WTC11 (cell line): ENCODE measurements around the gene PDE12. TPM values are rescaled to one million over a fixed set of nuclear protein-coding genes. Genes with fewer than 3 reads are reported as not detected.

Experiments
- ATAC-seq: fragments of 200-7000 bp; cut with Tn5 transposase; 2 replicates; pipeline ENCODE4 v1.10.0; 2021; ENCODE audit warnings: mild to moderate bottlenecking, moderate library complexity
- CTCF ChIA-PET: fragments of 300-600 bp; sonication (Branson Sonifier 250); formaldehyde crosslinking; loops from one replicate; lab custom pipeline; 2021; ENCODE audit warnings: antibody characterized with exemption; lab: Charles Lee
- POLR2A ChIA-PET: fragments of 350-600 bp; sonication (Branson Sonifier 250); formaldehyde crosslinking; loops from one replicate; lab custom pipeline; 2021; ENCODE audit warnings: antibody characterized with exemption; lab: Charles Lee
- DNase-seq: peaks from one replicate; pipeline ENCODE4 v3.0.0; 2021; ENCODE audit warnings: low spot score
- H3K27ac Mint-ChIP-seq: 2 replicates; pipeline ENCODE4 v1.8.0; 2021; ENCODE audit warnings: mixed read lengths
- H3K27me3 Mint-ChIP-seq: 2 replicates; pipeline ENCODE4 v1.8.0; 2021; ENCODE audit warnings: low read depth, mild to moderate bottlenecking, moderate library complexity, mixed read lengths
- H3K36me3 Mint-ChIP-seq: 2 replicates; pipeline ENCODE4 v1.8.0; 2021; ENCODE audit warnings: mixed read lengths
- H3K4me1 Mint-ChIP-seq: 2 replicates; pipeline ENCODE4 v1.8.0; 2022; ENCODE audit warnings: mixed read lengths
- H3K4me3 Mint-ChIP-seq: 2 replicates; pipeline ENCODE4 v1.8.0; 2021; ENCODE audit warnings: mild to moderate bottlenecking, moderate library complexity, mixed read lengths
- H3K9me3 Mint-ChIP-seq: 2 replicates; pipeline ENCODE4 v1.8.0; 2021; ENCODE audit warnings: mixed read lengths
- ARID4B ChIP-seq: sonication (generic); formaldehyde crosslinking; IDR thresholded peaks from 2 replicates; pipeline ENCODE4 v1.8.0; 2023; ENCODE audit warnings: missing genetic modification reagents, mild to moderate bottlenecking, borderline replicate concordance
- ATF1 ChIP-seq: sonication (generic); formaldehyde crosslinking; IDR thresholded peaks from 2 replicates; pipeline ENCODE4 v1.8.1; 2023; ENCODE audit warnings: mild to moderate bottlenecking, moderate library complexity, missing genetic modification reagents
- CBFB ChIP-seq: sonication (generic); formaldehyde crosslinking; IDR thresholded peaks from 2 replicates; pipeline ENCODE4 v1.8.1; 2022; ENCODE audit warnings: mild to moderate bottlenecking, low read depth, missing genetic modification reagents
- E2F1 ChIP-seq: sonication (generic); formaldehyde crosslinking; IDR thresholded peaks from 2 replicates; pipeline ENCODE4 v1.8.0; 2022; ENCODE audit warnings: mild to moderate bottlenecking, missing genetic modification reagents
- ETV6 ChIP-seq: sonication (generic); formaldehyde crosslinking; IDR thresholded peaks from 2 replicates; pipeline ENCODE4 v1.8.1; 2022; ENCODE audit warnings: mild to moderate bottlenecking, missing genetic modification reagents
- FOXJ3 ChIP-seq: sonication (generic); formaldehyde crosslinking; IDR thresholded peaks from 2 replicates; pipeline ENCODE4 v1.9.0; 2021; ENCODE audit warnings: missing genetic modification reagents, mild to moderate bottlenecking, borderline replicate concordance
- FOXP1 ChIP-seq: sonication (generic); formaldehyde crosslinking; IDR thresholded peaks from 2 replicates; pipeline ENCODE4 v1.8.0; 2022; ENCODE audit warnings: missing genetic modification reagents, mild to moderate bottlenecking, moderate library complexity, borderline replicate concordance
- FOXP4 ChIP-seq: sonication (generic); formaldehyde crosslinking; IDR thresholded peaks from 2 replicates; pipeline ENCODE4 v1.8.0; 2022; ENCODE audit warnings: mild to moderate bottlenecking, missing genetic modification reagents
- GABPB1 ChIP-seq: sonication (generic); formaldehyde crosslinking; IDR thresholded peaks from 2 replicates; pipeline ENCODE4 v1.8.1; 2023; ENCODE audit warnings: mild to moderate bottlenecking, missing genetic modification reagents
- IRF1 ChIP-seq: sonication (generic); formaldehyde crosslinking; IDR thresholded peaks from 2 replicates; pipeline ENCODE4 v1.8.0; 2023; ENCODE audit warnings: missing genetic modification reagents
- MAX ChIP-seq: sonication (generic); formaldehyde crosslinking; IDR thresholded peaks from 2 replicates; pipeline ENCODE4 v1.8.0; 2022; ENCODE audit warnings: mild to moderate bottlenecking, missing genetic modification reagents
- NFATC4 ChIP-seq: fragments of 250-450 bp; sonication (Bioruptor Pico); IDR thresholded peaks from 2 replicates; pipeline ENCODE4 v1.9.0; 2021; ENCODE audit warnings: mild to moderate bottlenecking
- NFYB ChIP-seq: sonication (generic); formaldehyde crosslinking; conservative IDR thresholded peaks from 2 replicates; pipeline ENCODE4 v1.8.0; 2022; ENCODE audit warnings: low read depth, missing genetic modification reagents
- NR2C2 ChIP-seq: sonication (generic); formaldehyde crosslinking; IDR thresholded peaks from 2 replicates; pipeline ENCODE4 v1.8.0; 2022; ENCODE audit warnings: mild to moderate bottlenecking, missing genetic modification reagents
- PRRX2 ChIP-seq: fragments of 250-450 bp; sonication (Bioruptor Pico); IDR thresholded peaks from 2 replicates; pipeline ENCODE4 v1.8.0; 2021; ENCODE audit warnings: mild to moderate bottlenecking
- RORB ChIP-seq: fragments of 250-450 bp; sonication (Bioruptor Pico); IDR thresholded peaks from 2 replicates; pipeline ENCODE4 v1.9.0; 2021; ENCODE audit warnings: mild to moderate bottlenecking
- STAT6 ChIP-seq: sonication (generic); formaldehyde crosslinking; conservative IDR thresholded peaks from 2 replicates; pipeline ENCODE4 v1.8.1; 2023; ENCODE audit warnings: mild to moderate bottlenecking, low read depth, missing genetic modification reagents, moderate library complexity
- TEAD4 ChIP-seq: sonication (generic); formaldehyde crosslinking; IDR thresholded peaks from 2 replicates; pipeline ENCODE4 v1.8.0; 2022; ENCODE audit warnings: mild to moderate bottlenecking, missing genetic modification reagents
- TP53 ChIP-seq: sonication (generic); formaldehyde crosslinking; IDR thresholded peaks from 2 replicates; pipeline ENCODE4 v1.8.1; 2023; ENCODE audit warnings: mild to moderate bottlenecking, missing genetic modification reagents
- USF1 ChIP-seq: sonication (generic); formaldehyde crosslinking; IDR thresholded peaks from 2 replicates; pipeline ENCODE4 v1.8.0; 2022; ENCODE audit warnings: mild to moderate bottlenecking, missing genetic modification reagents
- ZNF281 ChIP-seq: sonication (generic); formaldehyde crosslinking; IDR thresholded peaks from 2 replicates; pipeline ENCODE4 v1.8.0; 2023; ENCODE audit warnings: mild to moderate bottlenecking, missing genetic modification reagents
- total RNA-seq: library from RNA; stranded (reverse); gene quantifications from 3 replicates; pipeline ENCODE4 v1.2.3, GENCODE V29; 2021

PDE12 gene
- total RNA-seq, 1 experiment from 2014 or later: 16.4 TPM

GRCh38 chr3:57594144-57594543 lies 38.1 kb downstream of the PDE12 start (continued):
- no peak for TF ChIP-seq IRF1
- TF ChIP-seq ETV6: no peak
- TF ChIP-seq GABPB1 (CRISPR knock-in tag): no peak
- no peak for TF ChIP-seq NFATC4
- TF ChIP-seq PRRX2: no peak
- TF ChIP-seq CBFB (CRISPR knock-in tag): no peak
- no peak for TF ChIP-seq E2F1 (CRISPR knock-in tag)

GRCh38 chr3:57594576-57594975 lies 38.5 kb downstream of the PDE12 start:
- peak overlapping the region; percentile 99 for H3K4me3 Mint-ChIP-seq
- peak overlapping the region; percentile 91 for H3K27ac Mint-ChIP-seq
- POLR2A ChIA-PET: no interaction called here
- TF ChIP-seq NR2C2 (no peak), RORB (CRISPR knock-in tag) (no peak), E2F1 (CRISPR knock-in tag) (no peak), ARID4B (no peak), ATF1 (CRISPR knock-in tag) (no peak), NFYB (no peak), TP53 (no peak), STAT6 (CRISPR knock-in tag) (no peak), GABPB1 (CRISPR knock-in tag) (no peak), FOXJ3 (CRISPR knock-in tag) (no peak), ETV6 (no peak), ZNF281 (CRISPR knock-in tag) (no peak), TEAD4 (CRISPR knock-in tag) (no peak), USF1 (CRISPR knock-in tag) (no peak), MAX (CRISPR knock-in tag) (no peak), FOXP1 (no peak), FOXP4 (no peak)

More at GRCh38 chr3:57594576-57594975, 38.5 kb downstream of the PDE12 start:
- ATAC-seq (no peak), DNase-seq (no peak)
- CTCF ChIA-PET: no interaction called here
- no peaks in the 10 kb centered on the region for H3K9me3 Mint-ChIP-seq
- no peaks in the 10 kb centered on the region for H3K27me3 Mint-ChIP-seq
- peaks cover 15% of the 10 kb centered on the region for H3K36me3 Mint-ChIP-seq
- H3K4me1 Mint-ChIP-seq: peaks cover 23% of the 10 kb centered on the region
